ENCODE data around the gene SSBP3. TPM values are rescaled to one million over a fixed set of nuclear protein-coding genes. Genes with fewer than 3 reads are reported as not detected.
"Not testable (repeated sequence)": the region's sequence is repeated elsewhere in the genome, so short reads cannot be mapped to it uniquely, and the experiment has no call there.

The SSBP3 gene
- total and polyA plus RNA-seq, 2 donors, result 21.7 to 59.1 TPM

GRCh38 chr1:54395281-54395934, 10.8 kb downstream of the SSBP3 start:
- H3K4me1 ChIP-seq (ENCODE audit: insufficient read depth), result no peaks in the 10 kb centered on the region
- H3K36me3 ChIP-seq (ENCODE audit: insufficient read depth), result peaks cover 2% of the 10 kb centered on the region
- WGBS, result 94% methylated on average over 11 of the region's 11 CpGs

GRCh38 chr1:54394104-54394503, 12.1 kb downstream of the SSBP3 start:
- H3K4me1 ChIP-seq (ENCODE audit: insufficient read depth), result no peaks in the 10 kb centered on the region
- H3K4me3 ChIP-seq (ENCODE audit: low read depth, low read length), result no peak overlapping the region
- peaks cover 2% of the 10 kb centered on the region for H3K36me3 ChIP-seq (ENCODE audit: insufficient read depth)
- H3K27ac ChIP-seq (ENCODE audit: low read depth), result no peak overlapping the region
- DNase-seq (ENCODE audit: extremely low spot score), result no peak
- WGBS, result 82% methylated on average over 4 of the region's 4 CpGs

More at GRCh38 chr1:54395281-54395934, 10.8 kb downstream of the SSBP3 start:
- no peak overlapping the region for H3K4me3 ChIP-seq (ENCODE audit: low read depth, low read length)
- no peak for DNase-seq (ENCODE audit: extremely low spot score)
- no peak overlapping the region for H3K27ac ChIP-seq (ENCODE audit: low read depth)

GRCh38 chr1:54392401-54392800, 13.8 kb downstream of the SSBP3 start:
- WGBS, result 51% methylated on average over 3 of the region's 3 CpGs
- Histone ChIP-seq H3K4me3 (ENCODE audit: low read depth, low read length) (no peak overlapping the region), H3K4me1 (ENCODE audit: insufficient read depth) (no peaks in the 10 kb centered on the region), H3K27ac (ENCODE audit: low read depth) (no peak overlapping the region), H3K36me3 (ENCODE audit: insufficient read depth) (no peaks in the 10 kb centered on the region)
- DNase-seq (ENCODE audit: extremely low spot score), result no peak

GRCh38 chr1:54391450-54392209, 14.6 kb downstream of the SSBP3 start:
- Histone ChIP-seq H3K4me3 (ENCODE audit: low read depth, low read length) (no peak overlapping the region), H3K4me1 (ENCODE audit: insufficient read depth) (no peaks in the 10 kb centered on the region), H3K36me3 (ENCODE audit: insufficient read depth) (no peaks in the 10 kb centered on the region), H3K27ac (ENCODE audit: low read depth) (no peak overlapping the region)
- DNase-seq (ENCODE audit: extremely low spot score), result no peak
- WGBS, result 84% methylated on average over 15 of the region's 15 CpGs

DNA sequence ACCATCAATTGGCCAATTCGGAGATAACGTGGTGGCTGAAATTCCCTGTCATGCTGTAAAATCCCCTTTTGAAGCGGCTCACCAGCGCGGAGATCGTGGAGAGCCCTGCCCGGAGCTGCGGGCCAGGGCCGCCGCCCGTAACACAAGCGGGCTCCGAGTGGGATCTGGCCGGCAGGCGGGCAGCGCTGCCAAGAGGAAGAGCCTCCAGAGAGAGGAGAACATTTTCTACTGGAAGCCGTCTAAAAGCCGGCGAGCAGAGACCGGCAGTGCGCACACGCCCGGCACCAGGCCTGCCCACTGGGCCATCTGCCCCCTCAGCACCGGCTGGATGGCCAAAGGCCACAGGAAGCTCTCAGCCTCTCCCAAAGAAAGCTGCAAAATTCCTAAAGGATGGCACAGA, 15.5 kb downstream of the SSBP3 start:
- WGBS, result 84% methylated on average over 24 of the region's 24 CpGs
- Histone ChIP-seq H3K4me3 (ENCODE audit: low read depth, low read length) (no peak overlapping the region), H3K27ac (ENCODE audit: low read depth) (no peak overlapping the region), H3K36me3 (ENCODE audit: insufficient read depth) (no peaks in the 10 kb centered on the region), H3K4me1 (ENCODE audit: insufficient read depth) (no peaks in the 10 kb centered on the region)
- DNase-seq (ENCODE audit: extremely low spot score), result no peak

- 94% methylated on average over 2 of the region's 2 CpGs for WGBS
- not testable (repeated sequence) for H3K4me1 ChIP-seq (ENCODE audit: insufficient read depth)
These were observed 16.6 kb downstream of the SSBP3 start for GRCh38 chr1:54389608-54390007.

DNA sequence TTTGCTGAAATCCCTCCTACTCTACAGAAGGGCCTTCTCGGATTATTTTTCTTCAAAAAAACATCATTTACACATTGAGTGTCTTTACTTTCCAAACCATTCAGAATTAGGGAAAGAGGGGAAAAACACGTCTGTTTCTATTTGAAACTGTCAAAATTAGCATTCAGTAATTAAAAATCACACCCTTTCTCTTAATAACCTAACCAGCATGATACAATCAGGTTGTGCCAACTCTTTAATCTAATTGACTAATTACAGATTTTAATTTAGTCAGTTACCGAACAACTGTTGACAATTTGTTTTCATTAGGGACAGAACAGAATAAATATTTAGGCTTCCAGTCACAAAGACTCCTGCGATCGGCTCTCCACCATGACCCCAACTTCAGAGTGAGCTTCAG, 18.8 kb downstream of the SSBP3 start:
- DNase-seq (ENCODE audit: extremely low spot score), result no peak
- no peak overlapping the region for H3K4me3 ChIP-seq (ENCODE audit: low read depth, low read length)
- H3K4me1 ChIP-seq (ENCODE audit: insufficient read depth), result peaks cover 2% of the 10 kb centered on the region
- no peaks in the 10 kb centered on the region for H3K36me3 ChIP-seq (ENCODE audit: insufficient read depth)
- WGBS, result 69% methylated on average over 5 of the region's 5 CpGs
- no peak overlapping the region for H3K27ac ChIP-seq (ENCODE audit: low read depth)

More at GRCh38 chr1:54389608-54390007, 16.6 kb downstream of the SSBP3 start:
- H3K27ac ChIP-seq (ENCODE audit: low read depth); DNase-seq (ENCODE audit: extremely low spot score); H3K36me3 ChIP-seq (ENCODE audit: insufficient read depth); H3K4me3 ChIP-seq (ENCODE audit: low read depth, low read length): not testable (repeated sequence)

- DNase-seq (ENCODE audit: extremely low spot score), result no peak
- Histone ChIP-seq H3K36me3 (ENCODE audit: insufficient read depth) (no peaks in the 10 kb centered on the region), H3K27ac (ENCODE audit: low read depth) (peak overlapping the region; percentile 66), H3K4me1 (ENCODE audit: insufficient read depth) (peaks cover 2% of the 10 kb centered on the region), H3K4me3 (ENCODE audit: low read depth, low read length) (no peak overlapping the region)
- WGBS, result 82% methylated on average over 3 of the region's 3 CpGs
These were observed 20.5 kb downstream of the SSBP3 start for GRCh38 chr1:54385727-54386022.

DNA sequence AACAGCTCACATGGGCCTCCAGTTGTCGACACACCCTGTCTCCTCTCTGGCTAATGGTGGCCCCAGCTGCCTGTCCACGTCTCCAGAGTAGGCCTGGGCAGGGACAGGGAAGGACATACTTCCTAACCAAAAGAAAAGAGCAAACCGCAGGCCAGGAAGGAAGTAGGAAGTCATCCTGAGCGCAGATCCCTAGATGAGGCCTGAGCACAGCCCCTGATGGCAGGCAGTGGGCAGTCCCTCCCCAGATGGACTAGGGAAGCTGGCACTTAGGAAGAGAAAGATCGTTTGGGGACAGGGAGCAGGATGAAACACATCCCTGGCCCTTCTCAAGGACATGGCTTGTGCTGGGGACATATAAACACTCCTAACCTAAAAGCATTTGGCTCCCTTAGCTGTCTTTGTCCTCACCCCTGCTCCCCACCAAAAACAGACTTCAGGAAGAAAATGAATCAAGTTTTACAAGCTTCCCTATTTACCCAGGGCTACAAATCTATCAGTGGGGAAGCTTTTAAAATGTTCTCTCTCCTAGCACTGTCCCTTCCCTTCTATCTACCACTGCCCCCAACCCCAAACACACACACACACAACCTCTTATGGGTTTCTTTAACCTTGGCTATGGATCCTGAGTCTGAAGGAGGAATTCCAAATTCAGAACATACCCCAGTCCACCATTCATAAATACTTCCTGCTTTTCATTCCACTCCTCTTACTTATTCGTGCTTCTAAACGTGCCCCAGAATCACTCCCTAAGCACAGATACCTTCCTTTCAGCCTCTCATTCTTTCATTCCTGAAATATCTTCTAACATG, 21.1 kb downstream of the SSBP3 start:
- Histone ChIP-seq H3K4me1 (ENCODE audit: insufficient read depth) (peaks cover 2% of the 10 kb centered on the region), H3K27ac (ENCODE audit: low read depth) (peak overlapping the region; percentile 66), H3K36me3 (ENCODE audit: insufficient read depth) (no peaks in the 10 kb centered on the region), H3K4me3 (ENCODE audit: low read depth, low read length) (no peak overlapping the region)
- WGBS, result 18% methylated on average over 7 of the region's 7 CpGs
- DNase-seq (ENCODE audit: extremely low spot score), result peak; percentile 49

DNA sequence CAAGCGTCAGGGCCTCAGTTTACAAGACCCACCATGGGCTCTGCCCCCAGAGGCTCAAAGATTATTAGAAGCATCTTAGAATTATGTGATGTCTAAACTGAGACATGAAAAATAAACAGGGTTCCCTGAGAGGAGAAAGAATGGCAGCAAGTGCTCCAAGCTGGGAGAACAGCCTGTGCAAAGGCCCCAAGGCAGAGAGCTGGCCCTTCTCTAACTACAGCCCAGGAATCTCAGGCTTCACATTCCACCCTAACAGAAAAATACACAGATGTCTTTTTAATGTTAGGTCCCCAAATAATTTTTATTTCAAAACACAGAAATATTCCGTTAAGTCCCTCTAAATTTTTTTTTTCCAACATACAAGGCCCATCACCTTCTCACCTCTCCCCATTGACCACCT, 21.7 kb downstream of the SSBP3 start:
- DNase-seq (ENCODE audit: extremely low spot score), result no peak
- no peak overlapping the region for H3K4me3 ChIP-seq (ENCODE audit: low read depth, low read length)
- H3K4me1 ChIP-seq (ENCODE audit: insufficient read depth), result peaks cover 2% of the 10 kb centered on the region
- H3K36me3 ChIP-seq (ENCODE audit: insufficient read depth), result no peaks in the 10 kb centered on the region
- H3K27ac ChIP-seq (ENCODE audit: low read depth), result no peak overlapping the region
- 84% methylated on average over 2 of the region's 2 CpGs for WGBS

- peaks cover 4% of the 10 kb centered on the region for H3K4me1 ChIP-seq (ENCODE audit: insufficient read depth)
- 93% methylated on average over 4 of the region's 4 CpGs for WGBS
- no peak overlapping the region for H3K27ac ChIP-seq (ENCODE audit: low read depth)
- no peak overlapping the region for H3K4me3 ChIP-seq (ENCODE audit: low read depth, low read length)
- no peak for DNase-seq (ENCODE audit: extremely low spot score)
- H3K36me3 ChIP-seq (ENCODE audit: insufficient read depth), result no peaks in the 10 kb centered on the region
These were observed 24.7 kb downstream of the SSBP3 start for GRCh38 chr1:54381524-54381923.

- peaks cover 4% of the 10 kb centered on the region for H3K4me1 ChIP-seq (ENCODE audit: insufficient read depth)
- WGBS, result 48% methylated on average over 15 of the region's 15 CpGs
- no peak overlapping the region for H3K4me3 ChIP-seq (ENCODE audit: low read depth, low read length)
- DNase-seq (ENCODE audit: extremely low spot score), result no peak
- no peaks in the 10 kb centered on the region for H3K36me3 ChIP-seq (ENCODE audit: insufficient read depth)
- no peak overlapping the region for H3K27ac ChIP-seq (ENCODE audit: low read depth)
These were observed 25.8 kb downstream of the SSBP3 start for GRCh38 chr1:54380290-54380882.

DNA sequence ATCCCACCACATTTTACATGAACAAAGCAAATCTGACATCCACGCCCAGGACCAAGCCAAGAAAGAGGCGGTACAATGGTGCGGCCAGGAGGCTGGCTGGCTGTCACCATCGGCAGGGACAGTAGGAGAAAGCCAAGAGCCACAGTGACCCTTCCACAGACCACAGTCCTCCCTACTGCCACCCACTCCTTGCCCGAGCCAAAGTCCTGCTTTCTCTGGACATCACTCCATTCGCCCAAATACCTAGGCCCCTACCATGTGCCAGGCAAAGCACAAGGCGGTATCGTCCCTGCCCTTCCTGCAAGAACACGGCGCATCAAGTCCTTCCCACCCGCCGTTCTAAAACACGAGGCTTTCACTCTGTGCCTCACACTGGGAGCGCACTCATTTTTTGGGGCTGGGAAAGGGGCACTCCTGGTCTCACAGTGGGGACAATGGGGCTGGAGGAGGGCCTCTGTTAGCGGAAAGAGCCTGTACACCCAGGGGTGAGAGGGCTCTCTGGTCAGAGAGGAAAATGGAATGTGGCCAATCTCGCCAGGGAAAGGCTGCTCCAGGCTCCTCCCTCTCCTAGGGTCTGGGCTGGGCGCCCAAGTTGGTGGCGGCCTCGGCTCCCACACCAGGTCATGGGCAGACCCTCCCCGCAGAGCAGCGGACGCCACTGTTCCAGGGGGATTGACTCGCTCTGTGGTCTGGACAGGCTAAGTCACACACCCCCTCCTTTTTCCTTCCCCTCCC, 26.5 kb downstream of the SSBP3 start:
- Histone ChIP-seq H3K27ac (ENCODE audit: low read depth) (no peak overlapping the region), H3K4me1 (ENCODE audit: insufficient read depth) (peaks cover 1% of the 10 kb centered on the region), H3K4me3 (ENCODE audit: low read depth, low read length) (no peak overlapping the region), H3K36me3 (ENCODE audit: insufficient read depth) (no peaks in the 10 kb centered on the region)
- 71% methylated on average over 23 of the region's 23 CpGs for WGBS
- DNase-seq (ENCODE audit: extremely low spot score), result no peak

Measured in urinary bladder (tissue), 4 donors.